HL-60 (cell line): ENCODE data around the gene FEN1.

Source experiments
- DNase-seq, 2 experiments: peaks; one replicate each; pipeline ENCODE4 v3.0.0-alpha.2; 2010 to 2020; ENCODE audit warnings: low read depth in 1 of 2, low spot score in 1 of 2
- H3K27ac ChIP-seq: fragments of 250-450 bp; sonication (Bioruptor Pico); replicated peaks from 2 replicates; pipeline ENCODE4 v1.5.1; 2020; ENCODE audit warnings: mild to moderate bottlenecking, moderate library complexity
- H3K27me3 ChIP-seq: fragments of 250-450 bp; sonication (Bioruptor Pico); 2 replicates; pipeline ENCODE4 v1.5.1; 2021; ENCODE audit warnings: mild to moderate bottlenecking, moderate library complexity; ENCODE audit not compliant: insufficient read depth, poor library complexity, severe bottlenecking
- H3K4me3 ChIP-seq: replicated peaks from 2 replicates; pipeline ENCODE4 v1.5.1; 2011; ENCODE audit warnings: mild to moderate bottlenecking, control low read depth, low read length; ENCODE audit not compliant: insufficient read depth
- GABPA ChIP-seq: IDR thresholded peaks from 2 replicates; pipeline ENCODE4 v1.6.1; 2012; ENCODE audit warnings: low read depth
- POLR2AphosphoS5 ChIP-seq: IDR thresholded peaks from 2 replicates; pipeline ENCODE4 v1.6.1; 2012; ENCODE audit warnings: low read depth
- SPI1 ChIP-seq: IDR thresholded peaks from 2 replicates; pipeline ENCODE4 v1.6.1; 2012; ENCODE audit warnings: low read depth, mild to moderate bottlenecking, borderline replicate concordance
- TF ChIP-seq, protein P1 (sequence below): IDR thresholded peaks from 2 replicates; pipeline ENCODE4 v1.6.1; 2012; ENCODE audit warnings: low read depth; ENCODE audit not compliant: insufficient replicate concordance
- TF ChIP-seq, protein P2 (sequence below): IDR thresholded peaks from one replicate; pipeline ENCODE4 v1.5.1; 2011; ENCODE audit warnings: low read length, control low read depth, inconsistent platforms; ENCODE audit not compliant: insufficient read depth

The FEN1 gene

DNA sequence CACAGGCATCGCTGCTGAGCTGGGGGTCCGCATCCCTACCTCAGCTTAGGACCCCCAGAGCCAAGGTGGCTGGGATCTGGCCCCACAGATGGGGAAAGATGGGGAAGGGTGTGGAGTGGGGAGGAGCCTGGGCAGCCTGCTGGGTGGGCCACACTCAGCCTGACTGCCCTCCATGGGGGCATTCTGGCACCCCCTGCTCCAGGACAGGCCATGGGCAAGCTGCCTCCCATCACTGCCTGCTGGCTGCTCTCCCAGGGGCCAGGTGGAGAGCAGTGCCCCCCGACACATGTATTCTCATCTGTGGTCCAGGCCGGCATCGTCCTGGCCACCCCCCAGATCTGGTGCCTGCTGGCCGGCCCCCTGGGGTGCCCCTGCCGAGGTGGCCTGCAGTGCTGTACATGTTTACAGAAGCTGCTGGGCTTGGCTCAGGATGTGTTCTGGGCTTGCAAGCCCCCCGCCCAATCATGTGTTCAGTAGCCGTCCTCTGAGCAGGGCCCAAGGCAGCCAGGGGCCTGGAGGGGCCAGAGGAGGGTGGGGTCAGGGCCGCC lies 48.0 kb upstream of the FEN1 start:
- TF ChIP-seq GABPA (no peak), POLR2AphosphoS5 (no peak), SPI1 (no peak)
- TF ChIP-seq, protein P1, sequence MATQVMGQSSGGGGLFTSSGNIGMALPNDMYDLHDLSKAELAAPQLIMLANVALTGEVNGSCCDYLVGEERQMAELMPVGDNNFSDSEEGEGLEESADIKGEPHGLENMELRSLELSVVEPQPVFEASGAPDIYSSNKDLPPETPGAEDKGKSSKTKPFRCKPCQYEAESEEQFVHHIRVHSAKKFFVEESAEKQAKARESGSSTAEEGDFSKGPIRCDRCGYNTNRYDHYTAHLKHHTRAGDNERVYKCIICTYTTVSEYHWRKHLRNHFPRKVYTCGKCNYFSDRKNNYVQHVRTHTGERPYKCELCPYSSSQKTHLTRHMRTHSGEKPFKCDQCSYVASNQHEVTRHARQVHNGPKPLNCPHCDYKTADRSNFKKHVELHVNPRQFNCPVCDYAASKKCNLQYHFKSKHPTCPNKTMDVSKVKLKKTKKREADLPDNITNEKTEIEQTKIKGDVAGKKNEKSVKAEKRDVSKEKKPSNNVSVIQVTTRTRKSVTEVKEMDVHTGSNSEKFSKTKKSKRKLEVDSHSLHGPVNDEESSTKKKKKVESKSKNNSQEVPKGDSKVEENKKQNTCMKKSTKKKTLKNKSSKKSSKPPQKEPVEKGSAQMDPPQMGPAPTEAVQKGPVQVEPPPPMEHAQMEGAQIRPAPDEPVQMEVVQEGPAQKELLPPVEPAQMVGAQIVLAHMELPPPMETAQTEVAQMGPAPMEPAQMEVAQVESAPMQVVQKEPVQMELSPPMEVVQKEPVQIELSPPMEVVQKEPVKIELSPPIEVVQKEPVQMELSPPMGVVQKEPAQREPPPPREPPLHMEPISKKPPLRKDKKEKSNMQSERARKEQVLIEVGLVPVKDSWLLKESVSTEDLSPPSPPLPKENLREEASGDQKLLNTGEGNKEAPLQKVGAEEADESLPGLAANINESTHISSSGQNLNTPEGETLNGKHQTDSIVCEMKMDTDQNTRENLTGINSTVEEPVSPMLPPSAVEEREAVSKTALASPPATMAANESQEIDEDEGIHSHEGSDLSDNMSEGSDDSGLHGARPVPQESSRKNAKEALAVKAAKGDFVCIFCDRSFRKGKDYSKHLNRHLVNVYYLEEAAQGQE = no peak
- TF ChIP-seq, protein P2, sequence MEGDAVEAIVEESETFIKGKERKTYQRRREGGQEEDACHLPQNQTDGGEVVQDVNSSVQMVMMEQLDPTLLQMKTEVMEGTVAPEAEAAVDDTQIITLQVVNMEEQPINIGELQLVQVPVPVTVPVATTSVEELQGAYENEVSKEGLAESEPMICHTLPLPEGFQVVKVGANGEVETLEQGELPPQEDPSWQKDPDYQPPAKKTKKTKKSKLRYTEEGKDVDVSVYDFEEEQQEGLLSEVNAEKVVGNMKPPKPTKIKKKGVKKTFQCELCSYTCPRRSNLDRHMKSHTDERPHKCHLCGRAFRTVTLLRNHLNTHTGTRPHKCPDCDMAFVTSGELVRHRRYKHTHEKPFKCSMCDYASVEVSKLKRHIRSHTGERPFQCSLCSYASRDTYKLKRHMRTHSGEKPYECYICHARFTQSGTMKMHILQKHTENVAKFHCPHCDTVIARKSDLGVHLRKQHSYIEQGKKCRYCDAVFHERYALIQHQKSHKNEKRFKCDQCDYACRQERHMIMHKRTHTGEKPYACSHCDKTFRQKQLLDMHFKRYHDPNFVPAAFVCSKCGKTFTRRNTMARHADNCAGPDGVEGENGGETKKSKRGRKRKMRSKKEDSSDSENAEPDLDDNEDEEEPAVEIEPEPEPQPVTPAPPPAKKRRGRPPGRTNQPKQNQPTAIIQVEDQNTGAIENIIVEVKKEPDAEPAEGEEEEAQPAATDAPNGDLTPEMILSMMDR = no peak
- Histone ChIP-seq H3K27me3 (no peaks in the 10 kb centered on the region), H3K4me3 (no peak overlapping the region), H3K27ac (no peak overlapping the region)
- DNase-seq = no peak

DNA sequence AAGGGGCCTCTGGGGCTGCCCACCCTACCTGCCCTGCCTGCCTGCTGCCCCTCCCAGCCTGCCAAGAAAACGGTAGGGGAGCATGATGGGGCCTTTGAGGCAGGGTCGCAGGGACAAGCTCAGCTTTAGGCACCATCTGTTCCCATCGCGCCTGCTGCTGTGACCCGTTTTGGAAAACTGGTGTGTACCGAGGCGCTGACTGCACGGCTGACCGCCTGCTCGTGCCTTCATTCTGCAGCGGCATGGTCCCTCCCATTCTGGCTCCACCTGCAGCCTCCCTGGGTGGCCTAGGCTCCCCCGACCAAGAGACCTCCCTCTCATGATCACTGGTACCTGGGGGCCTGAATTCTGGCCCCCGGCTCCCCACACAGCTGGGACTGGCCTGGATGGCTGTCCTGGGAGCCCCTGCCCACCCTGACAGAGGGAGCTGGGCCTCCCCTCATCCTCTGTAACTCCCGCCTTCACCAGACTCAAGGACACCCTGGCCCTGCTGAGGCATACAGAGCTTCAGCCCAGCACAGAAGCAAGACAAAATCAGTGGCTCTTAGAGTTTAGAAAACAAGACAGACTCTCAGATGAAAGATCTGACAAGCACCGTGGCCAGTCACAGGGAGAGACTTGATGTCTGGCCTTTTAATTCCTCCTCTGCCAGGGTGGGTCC lies 46.8 kb upstream of the FEN1 start:
- Histone ChIP-seq H3K27me3 (peaks cover 5% of the 10 kb centered on the region), H3K27ac (no peak overlapping the region), H3K4me3 (no peak overlapping the region)
- no peak for DNase-seq
- no peak for TF ChIP-seq GABPA
- TF ChIP-seq POLR2AphosphoS5 = no peak
- TF ChIP-seq, protein P1 = no peak
- TF ChIP-seq, protein P2 = no peak
- no peak for TF ChIP-seq SPI1

DNA sequence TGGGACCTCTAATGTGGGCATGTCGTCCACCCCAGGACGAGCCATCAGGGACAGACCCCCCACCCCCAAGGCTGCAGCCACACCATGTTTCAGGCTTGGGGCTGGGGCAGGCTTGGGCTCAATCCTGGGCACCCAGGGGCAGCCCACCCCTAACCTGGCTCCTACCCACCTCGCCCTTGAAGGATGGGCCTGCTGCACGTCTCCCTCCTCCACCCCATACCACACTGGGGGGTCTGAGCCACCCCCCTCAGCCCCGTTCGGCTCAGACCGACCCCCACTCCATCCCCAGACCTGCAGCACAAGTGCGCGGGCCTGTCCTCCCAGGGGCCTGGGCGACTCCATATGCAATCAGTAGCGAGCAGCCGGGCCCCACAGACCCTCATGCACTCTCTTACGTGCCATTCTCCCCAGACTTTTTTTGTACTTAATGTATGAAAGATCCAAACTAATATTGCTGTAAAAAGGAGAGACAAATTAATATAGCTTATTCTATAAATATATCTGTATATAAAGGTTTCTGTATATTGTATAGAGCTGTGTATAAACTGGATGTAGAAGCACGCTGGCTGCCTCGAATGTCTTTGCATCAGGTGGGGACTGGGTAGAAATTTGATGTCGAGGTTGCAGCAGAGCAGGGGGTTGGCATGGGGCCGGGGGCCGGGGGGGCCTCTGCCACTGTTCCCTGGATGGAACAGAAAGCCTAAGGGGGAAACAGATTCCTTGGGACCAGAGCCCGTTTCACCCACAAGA lies 46.1 kb upstream of the FEN1 start:
- TF ChIP-seq GABPA (no peak), POLR2AphosphoS5 (no peak), SPI1 (no peak)
- TF ChIP-seq, protein P1 = no peak
- TF ChIP-seq, protein P2 = no peak
- no peak overlapping the region for H3K27ac ChIP-seq
- DNase-seq = no peak
- H3K4me3 ChIP-seq = no peak overlapping the region
- peaks cover 8% of the 10 kb centered on the region for H3K27me3 ChIP-seq
